ENCODE measurements around the gene BIN2.
"Not testable (repeated sequence)": the region's sequence is repeated elsewhere in the genome, so short reads cannot be mapped to it uniquely, and the experiment has no call there.

BIN2 gene

DNA sequence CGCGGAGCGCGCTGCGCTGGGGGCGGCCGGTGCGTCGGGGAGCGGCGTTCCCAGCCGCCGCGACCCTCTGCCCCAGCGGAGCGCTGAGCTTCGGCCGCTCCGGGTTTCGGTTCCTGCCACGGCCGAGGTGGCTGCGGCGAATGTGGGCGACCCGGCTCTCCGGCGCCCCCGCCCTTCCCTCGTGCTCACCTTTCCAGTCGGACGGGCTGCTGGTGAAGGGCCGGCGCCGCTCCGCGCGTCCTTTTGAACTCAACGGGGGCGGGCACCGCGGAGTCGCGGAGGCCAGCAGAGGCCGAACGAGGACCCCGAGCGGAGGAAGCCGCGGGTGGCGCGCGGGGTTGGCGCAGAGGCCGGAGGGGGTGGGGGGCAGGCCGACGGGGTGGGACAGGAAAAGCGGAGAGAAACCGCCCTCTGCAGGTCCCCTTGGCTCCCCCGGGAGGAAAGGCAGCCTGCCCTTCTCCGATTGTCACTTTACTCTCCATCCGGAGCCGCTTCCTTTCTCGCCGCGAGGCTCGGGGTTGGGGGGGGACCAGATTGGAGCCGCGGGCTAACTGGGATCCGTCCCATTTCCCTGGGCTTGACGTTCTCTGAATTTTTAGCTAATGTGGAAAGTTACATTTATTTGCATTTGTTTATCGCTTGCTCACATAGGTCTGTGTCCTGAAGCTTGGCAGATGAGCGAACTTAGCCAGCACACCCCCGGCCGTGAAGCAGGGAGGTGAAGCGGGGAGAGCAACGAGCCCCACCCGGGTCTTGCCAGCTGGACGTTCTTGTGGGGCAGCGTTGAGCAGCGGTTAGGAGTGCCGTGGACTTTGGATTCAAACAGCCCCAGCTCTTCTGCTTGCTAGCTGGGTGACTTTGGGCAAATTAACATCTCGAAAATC is 53.7 kb downstream of the BIN2 start, which contains the start of gene SMAGP:
Gene SMAGP (minus strand): TSS at position 349 of the 884 bp plus-strand sequence. CDS start 1,137 bp downstream, outside the sequence.
- DNase-seq (ENCODE audit: low read depth, low spot score) = no peak

DNA sequence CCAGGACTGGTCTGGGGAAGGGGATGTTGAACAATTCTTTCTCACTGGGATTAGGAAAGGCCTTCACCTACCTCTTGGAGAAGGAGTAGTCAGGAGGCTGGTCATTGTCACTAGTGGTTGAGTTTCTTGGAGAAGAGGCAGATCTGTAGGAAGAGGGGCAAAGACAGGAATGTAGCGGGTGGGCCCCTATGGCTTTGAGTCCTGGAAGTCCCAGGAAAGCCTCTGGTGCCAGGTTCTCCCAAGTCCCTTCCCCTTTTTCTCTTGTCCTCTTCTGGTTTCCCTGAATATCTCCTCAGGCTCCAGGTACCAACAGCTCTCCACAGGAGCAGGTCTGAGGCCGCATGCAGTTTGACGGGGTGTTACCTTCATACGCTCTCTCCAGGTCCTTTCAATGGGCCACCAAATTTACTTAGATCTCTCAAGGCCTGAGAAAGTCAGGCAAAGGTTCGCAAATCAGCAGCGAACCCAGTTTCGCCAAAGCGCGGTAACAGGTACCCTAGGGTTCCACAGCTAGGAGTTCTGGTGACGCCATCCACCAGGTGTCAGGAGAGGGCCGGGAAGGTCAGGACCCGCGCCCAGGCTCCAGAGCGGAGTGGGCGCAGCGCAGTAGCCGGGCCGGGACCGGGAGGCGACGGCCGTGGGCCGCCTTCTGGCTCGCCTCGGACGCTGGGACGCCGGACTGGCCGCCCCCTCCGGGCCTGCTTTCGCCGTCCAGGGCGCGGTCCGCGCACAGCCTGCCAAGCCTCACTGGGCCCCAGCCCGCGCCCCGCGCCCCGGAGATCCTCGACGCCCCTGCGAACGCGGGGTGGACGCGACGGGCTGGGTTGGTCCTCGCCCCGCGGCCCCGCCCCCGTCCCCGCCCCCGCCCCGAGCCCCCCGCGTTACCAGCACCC is 54.6 kb downstream of the BIN2 start:
- no peak for DNase-seq (ENCODE audit: low read depth, low spot score)
- H3K4me3 ChIP-seq (ENCODE audit: low read length) = peak overlapping the region; percentile 69

More for the DNA sequence above, 53.7 kb downstream of the BIN2 start, which contains the start of gene SMAGP:
- peak within 1 kb of the TSS; percentile 69 for H3K4me3 ChIP-seq (ENCODE audit: low read length)

DNA sequence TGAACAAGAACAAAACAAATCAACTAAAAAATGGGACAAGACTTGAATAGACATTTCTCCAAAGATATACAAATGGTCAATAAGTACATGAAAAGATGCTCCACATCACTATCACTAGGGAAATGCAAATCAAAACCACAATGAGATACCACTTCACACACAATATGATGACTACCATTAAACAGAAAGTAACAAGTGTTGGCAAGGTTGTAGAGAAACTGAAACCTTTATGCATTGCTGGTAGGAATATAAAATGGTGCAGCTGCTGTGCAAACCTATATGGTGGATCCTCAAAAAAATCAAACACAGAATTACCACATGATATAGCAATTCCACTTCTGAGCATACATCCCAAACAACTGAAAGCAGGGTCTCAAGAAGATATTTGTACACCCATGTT is 59.0 kb downstream of the BIN2 start:
- H3K4me3 ChIP-seq (ENCODE audit: low read length) = no peak overlapping the region
- no peak for DNase-seq (ENCODE audit: low read depth, low spot score)

DNA sequence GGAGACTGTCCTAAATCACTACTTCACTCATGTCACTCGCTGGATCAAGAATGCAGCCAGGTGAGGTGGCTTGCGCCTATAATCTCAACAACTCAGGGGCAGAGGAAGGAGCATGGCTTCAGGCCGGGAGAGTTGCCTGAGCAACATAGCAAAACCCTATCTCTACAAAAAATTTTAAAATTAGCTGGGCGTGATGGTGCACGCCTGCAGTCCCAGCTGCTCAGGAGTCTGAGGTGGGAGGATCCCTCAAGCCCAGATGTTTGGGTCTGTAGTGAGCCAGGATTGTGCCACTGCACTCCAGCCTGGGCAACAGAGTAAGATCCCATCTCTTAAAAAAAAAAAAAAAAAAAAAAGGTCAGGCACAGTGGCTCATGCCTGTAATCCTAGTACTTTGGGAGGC is 59.7 kb downstream of the BIN2 start:
- no peak for DNase-seq (ENCODE audit: low read depth, low spot score)

DNA sequence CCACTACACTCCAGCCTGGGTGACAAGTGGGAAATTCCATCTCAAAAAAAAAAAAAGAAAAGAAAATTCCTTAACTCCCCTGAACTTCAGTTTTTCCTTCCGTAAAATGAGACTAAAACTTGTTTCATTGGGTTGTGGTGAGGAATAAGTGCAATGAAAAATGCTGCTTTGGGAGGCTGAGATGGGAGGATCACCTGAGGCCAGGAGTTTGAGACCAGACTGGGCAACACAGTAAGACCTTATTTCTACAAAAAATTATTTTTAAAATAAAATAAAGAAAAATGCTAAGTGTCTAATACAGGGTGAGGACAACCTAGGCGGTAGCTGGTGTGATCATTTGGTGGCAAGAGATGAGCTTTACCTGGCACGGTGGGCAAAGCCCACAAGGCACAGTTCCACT is 60.6 kb downstream of the BIN2 start:
- no peak overlapping the region for H3K4me3 ChIP-seq (ENCODE audit: low read length)
- DNase-seq (ENCODE audit: low read depth, low spot score) = no peak

More for the DNA sequence above, 59.7 kb downstream of the BIN2 start:
- H3K4me3 ChIP-seq (ENCODE audit: low read length) = no peak overlapping the region

DNA sequence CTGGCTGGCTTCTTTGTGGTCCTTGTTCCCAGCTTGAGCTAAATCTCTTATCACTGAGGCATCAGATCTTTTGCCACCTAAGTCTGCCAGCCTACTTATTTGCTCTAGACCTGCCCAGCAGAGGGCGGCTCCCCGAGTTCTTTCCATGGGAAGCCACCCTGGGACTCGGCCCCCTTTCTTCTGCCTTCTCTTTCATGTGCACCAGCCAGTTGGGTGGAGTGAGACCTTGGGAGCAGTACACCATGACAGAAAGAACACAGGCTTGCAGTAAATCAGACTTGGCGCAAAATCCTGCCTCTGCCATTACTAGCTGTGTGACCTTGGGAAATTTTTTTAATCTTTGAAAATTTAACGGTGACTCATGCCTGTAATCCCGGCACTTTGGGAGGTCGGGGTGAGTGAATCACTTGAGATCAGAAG is 61.2 kb downstream of the BIN2 start:
- peak; percentile 70 for DNase-seq (ENCODE audit: low read depth, low spot score)
- H3K4me3 ChIP-seq (ENCODE audit: low read length) = no peak overlapping the region

DNA sequence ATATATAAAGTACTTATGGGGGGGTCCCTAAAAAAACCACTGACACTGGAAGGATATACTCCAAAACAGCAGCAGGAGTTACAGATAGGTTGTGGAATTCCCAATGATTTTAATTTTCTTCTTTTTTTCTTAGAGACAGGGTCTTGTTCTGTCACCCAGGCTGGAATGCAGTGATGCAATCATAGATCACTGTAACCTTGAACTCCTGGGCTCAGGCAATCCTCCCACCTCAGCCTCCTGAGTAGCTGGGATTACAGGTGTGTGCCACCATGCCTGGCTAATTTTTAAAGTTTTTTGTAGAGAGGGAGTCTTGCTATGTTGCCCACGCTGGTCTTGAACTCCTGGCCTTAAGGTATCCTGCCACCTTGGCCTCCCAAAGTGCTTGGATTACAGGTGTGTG is 64.4 kb downstream of the BIN2 start:
- H3K4me3 ChIP-seq (ENCODE audit: low read length); DNase-seq (ENCODE audit: low read depth, low spot score): not testable (repeated sequence)

DNA sequence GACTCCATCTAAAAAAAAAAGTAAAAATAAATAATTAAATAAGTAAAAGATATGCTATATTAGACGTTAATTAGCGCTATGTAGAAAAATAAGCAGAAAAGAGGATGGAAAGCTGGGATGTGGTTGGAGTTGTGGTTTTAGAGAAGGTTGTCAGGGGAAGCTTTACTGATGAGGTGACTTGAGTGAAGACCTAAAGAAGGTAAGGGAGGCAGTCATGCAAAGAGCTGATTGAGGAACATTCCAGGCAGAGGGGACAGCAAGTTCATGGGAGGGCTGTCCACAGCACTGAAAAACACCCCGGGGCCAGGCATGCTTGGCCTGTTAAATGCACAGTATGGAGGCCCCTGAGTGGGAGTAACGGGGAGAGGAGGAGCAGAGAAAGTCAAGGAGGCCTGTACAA is 69.4 kb downstream of the BIN2 start:
- no peak for DNase-seq (ENCODE audit: low read depth, low spot score)
- no peak overlapping the region for H3K4me3 ChIP-seq (ENCODE audit: low read length)

DNA sequence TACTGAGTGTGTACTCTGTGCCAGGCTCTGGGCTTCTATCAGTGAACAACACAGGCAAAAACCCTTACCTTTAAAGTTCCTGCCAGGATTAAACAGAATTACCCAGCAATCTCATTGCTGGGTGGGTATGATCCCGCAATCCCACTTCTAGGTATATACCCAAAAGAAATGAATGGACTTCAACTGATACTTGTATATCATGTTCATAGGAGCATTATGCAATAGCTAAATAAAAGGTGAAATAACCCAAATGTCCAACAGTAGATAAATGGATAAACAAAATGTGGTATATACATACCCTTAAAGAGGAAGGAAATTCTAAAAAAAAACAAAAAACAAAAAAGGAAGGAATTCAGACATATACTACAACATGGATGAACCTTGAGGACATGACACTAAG is 70.7 kb downstream of the BIN2 start:
- no peak for DNase-seq (ENCODE audit: low read depth, low spot score)
- no peak overlapping the region for H3K4me3 ChIP-seq (ENCODE audit: low read length)

DNA sequence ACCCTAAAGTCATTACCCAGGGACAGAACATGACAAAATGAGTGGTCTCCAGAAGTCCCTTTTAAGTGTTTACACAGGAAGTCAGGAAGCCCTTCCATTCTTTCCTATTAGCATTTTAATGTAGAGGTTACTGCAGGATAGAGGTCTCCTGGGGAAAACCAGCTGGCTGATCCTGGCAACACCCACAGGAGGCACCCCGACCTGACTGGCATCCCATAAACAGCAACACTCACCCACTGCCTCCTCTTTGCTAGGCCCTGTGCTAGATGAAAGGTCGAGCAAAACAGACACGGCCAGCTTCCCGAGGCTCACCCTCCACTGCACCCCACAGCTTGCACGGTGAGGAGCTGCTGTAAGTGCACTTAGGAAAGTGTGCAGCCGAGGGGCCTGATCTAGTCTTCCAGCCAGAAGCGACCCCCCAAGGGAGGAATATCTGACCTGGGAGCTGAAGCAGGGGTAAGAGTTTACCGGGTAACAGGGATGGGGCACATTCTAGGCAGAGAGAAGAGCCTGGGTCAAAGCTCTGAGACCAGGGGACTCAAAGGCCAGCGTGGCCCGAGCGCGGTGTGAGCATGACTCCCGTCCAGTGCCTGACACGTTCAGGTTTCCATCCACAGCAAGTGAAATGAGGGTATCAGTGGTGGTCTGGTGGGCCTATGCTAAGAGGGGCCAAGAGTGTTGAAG is 76.3 kb downstream of the BIN2 start:
- DNase-seq (ENCODE audit: low read depth, low spot score) = no peak
- no peak overlapping the region for H3K4me3 ChIP-seq (ENCODE audit: low read length)

DNA sequence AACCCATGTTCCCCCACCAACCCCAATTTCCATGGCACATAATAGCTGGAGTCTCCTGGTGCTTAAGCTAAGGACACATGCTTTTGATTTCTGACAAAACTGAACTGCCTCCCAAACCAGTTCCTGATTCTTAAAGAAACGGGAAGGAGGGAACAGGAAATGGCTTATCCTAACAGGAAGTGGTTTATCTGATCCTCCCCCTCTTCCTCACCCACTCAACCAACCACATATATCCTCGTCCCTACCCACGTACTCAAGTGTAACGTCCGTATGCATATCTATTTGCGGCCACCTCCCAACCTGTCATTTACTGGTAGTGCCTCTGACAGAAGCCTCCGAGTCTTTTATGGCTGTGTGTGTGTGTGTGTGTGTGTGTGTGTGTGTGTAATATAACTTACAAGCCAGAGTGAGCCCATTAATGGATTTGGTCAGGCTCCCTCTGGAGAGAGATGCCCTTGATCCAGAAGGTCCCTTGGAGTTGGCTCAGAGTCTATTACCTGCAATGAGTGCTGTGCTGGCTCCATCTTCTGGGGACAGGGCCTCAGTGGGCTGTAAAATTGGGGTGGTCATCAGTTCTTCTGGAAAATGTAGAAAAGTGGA is 77.6 kb downstream of the BIN2 start:
- H3K4me3 ChIP-seq (ENCODE audit: low read length) = peak overlapping the region; percentile 29
- DNase-seq (ENCODE audit: low read depth, low spot score) = peak; percentile 88

DNA sequence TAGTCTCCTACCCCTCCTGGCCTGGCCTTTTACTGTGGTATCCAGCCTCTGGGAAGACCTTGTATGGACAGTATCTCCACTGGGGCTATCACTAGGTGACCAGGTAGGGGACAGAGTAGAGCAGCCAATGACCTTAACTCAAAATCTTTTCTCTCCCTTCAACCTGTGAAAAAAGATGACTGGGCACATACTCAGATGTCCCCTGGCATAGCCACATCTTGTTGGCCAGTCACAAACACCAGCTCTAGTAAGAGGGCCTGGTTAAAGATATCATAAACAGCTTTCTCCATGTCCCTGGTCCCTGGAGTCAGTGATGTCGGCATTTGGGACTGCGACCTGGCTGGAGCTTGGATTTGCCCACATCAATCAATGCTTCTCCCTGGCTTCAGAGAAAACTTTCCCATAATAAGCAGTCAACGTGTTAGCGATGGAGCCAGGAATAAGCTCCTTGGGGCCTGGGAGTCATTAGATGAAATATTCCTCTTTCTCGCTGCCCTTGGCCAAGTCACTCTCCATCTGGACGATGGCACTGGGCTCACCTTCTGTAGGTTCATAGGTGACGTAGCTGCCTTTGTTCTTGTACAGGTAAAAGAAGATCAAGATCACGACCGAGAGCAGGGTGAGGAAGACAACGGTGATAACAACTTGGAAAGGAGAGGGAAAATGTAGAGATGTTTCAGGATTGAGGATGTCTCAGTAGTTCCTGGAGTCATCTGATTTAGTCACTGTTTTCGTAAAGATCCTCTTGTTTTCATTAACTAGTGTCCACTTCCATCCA is 78.3 kb downstream of the BIN2 start:
- peak overlapping the region; percentile 29 for H3K4me3 ChIP-seq (ENCODE audit: low read length)
- no peak for DNase-seq (ENCODE audit: low read depth, low spot score)

DNA sequence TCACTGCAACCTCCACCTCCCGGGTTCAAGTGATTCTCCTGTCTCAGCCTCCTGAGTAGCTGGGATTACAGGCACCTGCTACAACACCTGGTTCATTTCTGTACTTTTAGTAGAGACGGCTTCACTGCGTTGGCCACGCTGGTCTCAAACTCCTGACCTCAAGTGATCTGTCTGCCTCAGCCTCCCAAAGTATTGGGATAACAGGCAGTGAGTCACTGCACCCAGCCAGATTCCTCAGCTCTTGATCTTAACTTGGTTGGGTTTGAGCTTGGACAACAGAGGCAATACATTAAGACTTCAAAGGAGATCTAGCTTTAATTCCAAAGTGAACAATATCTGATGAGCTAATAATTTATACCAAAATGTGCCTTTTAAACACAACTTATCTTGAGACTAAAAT is 79.7 kb downstream of the BIN2 start:
- no peak overlapping the region for H3K4me3 ChIP-seq (ENCODE audit: low read length)
- DNase-seq (ENCODE audit: low read depth, low spot score) = no peak

DNA sequence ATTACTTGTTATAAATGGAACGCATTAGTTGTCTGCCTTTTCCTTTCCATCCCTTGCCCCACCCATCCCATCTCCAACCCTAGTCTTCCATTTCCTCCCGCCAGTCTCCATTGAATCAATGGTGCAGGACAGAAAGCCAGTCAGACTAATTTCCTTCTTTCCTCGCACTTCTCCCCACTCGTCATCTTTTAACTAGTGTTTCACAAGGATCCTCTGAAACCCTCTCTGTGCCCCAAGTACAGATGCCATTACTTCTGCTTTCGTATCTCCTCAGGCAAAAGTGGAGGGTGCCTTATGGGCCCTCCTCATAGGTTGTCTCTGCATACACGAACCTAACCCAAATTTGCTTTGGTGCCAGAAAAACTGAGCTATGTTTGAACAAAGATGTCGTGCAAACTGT is 81.1 kb downstream of the BIN2 start:
- DNase-seq (ENCODE audit: low read depth, low spot score) = no peak
- no peak overlapping the region for H3K4me3 ChIP-seq (ENCODE audit: low read length)

DNA sequence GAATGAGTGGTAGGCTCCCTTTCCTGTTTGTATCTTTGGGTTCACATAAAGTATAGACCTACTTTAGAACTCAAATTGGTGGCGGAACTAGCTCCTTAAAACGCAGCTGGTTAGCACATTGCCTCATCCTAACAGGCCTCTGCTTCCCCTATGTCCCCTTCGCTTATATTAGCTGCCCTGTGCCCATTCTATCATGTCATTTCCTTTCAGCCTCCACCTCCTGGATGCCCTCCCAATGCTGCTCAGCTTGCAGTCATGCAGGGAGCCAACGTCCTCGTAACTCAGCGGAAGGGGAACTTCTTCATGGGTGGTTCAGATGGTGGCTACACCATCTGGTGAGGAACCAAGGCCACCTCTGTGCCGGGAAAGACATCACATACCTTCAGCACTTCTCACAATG is 81.9 kb downstream of the BIN2 start:
- H3K4me3 ChIP-seq (ENCODE audit: low read length) = no peak overlapping the region
- no peak for DNase-seq (ENCODE audit: low read depth, low spot score)

DNA sequence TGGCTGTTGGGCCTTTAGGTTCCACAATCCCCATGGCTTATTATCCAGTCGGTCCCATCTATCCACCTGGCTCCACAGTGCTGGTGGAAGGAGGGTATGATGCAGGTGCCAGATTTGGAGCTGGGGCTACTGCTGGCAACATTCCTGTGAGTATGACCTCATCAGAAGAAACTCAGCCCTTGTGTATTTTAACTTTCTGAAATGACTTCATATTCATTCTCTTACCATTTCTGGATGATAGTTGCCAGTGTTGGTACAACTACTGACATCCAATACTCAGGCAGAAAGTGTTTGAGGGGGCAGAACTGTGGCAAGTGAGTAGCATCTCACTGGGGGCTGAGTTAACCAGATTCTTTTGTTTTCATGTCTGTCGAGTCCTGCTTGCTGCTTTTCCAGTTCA is 83.0 kb downstream of the BIN2 start:
- no peak for DNase-seq (ENCODE audit: low read depth, low spot score)
- H3K4me3 ChIP-seq (ENCODE audit: low read length) = no peak overlapping the region

DNA sequence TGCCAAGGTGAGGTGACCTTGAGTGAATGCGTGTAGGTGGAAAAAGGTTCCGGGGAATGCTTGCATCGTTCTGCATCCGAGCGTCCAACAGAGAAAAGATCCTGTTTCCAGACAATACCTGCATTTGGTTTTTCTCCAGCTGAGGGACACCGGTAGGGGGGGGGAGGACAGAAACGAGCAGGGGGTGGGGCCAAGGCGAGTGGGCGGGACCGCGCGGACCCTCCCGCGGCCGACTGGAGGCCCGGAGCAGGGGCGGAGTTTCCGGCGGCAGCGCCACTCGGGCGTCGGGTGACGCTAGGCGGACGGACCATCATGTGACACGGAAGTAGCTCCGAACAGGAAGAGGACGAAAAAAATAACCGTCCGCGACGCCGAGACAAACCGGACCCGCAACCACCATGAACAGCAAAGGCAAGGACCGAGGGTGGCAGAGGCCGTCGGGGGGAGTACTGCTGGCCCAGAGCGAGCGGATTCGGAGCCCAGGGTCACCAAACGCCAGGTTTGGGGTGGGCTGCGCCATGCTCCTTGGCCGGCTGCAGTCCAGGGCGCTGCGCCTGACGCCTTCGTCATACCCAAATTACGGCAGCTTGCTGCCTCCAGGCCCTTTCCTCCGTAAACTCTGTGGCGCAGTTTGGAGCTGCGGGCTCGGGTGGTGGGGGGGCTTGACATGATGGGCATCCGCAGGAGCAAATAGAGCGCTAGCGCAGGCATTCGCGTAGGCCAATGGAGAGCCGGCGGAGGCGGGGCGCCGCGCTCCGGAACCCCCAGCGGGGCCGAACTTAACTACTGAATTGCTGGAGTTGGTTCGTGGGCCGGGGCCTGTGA is 85.3 kb downstream of the BIN2 start, which contains the start of gene DAZAP2:
Gene DAZAP2 (plus strand): TSS at position 317 of the 825 bp plus-strand sequence. CDS start 82 bp downstream, at position 399.
- peak within 1 kb of the TSS; percentile 98 for H3K4me3 ChIP-seq (ENCODE audit: low read length)
- DNase-seq (ENCODE audit: low read depth, low spot score) = peak; percentile 94

Data from Jurkat, Clone E6-1 (cell line).